H9 (cell line): ENCODE measurements around the gene MEGF9. TPM values are rescaled to one million over a fixed set of nuclear protein-coding genes. Genes with fewer than 3 reads are reported as not detected.

Experiments used
- DNase-seq: peaks from one replicate; pipeline ENCODE4 v3.0.0-alpha.2; 2017
- H2AFZ ChIP-seq: one replicate; pipeline ENCODE4 v1.6.1; 2013; ENCODE audit warnings: mild to moderate bottlenecking, low read length, control low read depth, moderate library complexity
- H2AK5ac ChIP-seq: 2 replicates; pipeline ENCODE4 v1.6.1; 2013; ENCODE audit warnings: low read length, control low read depth, mixed read lengths; ENCODE audit not compliant: insufficient read length
- H2BK120ac ChIP-seq: one replicate; pipeline ENCODE4 v1.6.1; 2013; ENCODE audit warnings: low read depth, mild to moderate bottlenecking, low read length, control low read depth, inconsistent platforms; ENCODE audit not compliant: poor library complexity, severe bottlenecking
- H2BK12ac ChIP-seq: 2 replicates; pipeline ENCODE4 v1.6.1; 2013; ENCODE audit warnings: low read length, control low read depth, mixed read lengths, low read depth; ENCODE audit not compliant: insufficient read length
- H2BK15ac ChIP-seq: 2 replicates; pipeline ENCODE4 v1.6.1; 2013; ENCODE audit warnings: low read depth, low read length, control low read depth
- H2BK20ac ChIP-seq: one replicate; pipeline ENCODE4 v1.6.1; 2013; ENCODE audit warnings: low read depth, mild to moderate bottlenecking, low read length, control low read depth, inconsistent platforms; ENCODE audit not compliant: poor library complexity, severe bottlenecking
- H2BK5ac ChIP-seq: 2 replicates; pipeline ENCODE4 v1.6.1; 2013; ENCODE audit warnings: low read length, control low read depth, mixed read lengths; ENCODE audit not compliant: insufficient read length
- H3K14ac ChIP-seq: 2 replicates; pipeline ENCODE4 v1.6.1; 2013; ENCODE audit warnings: low read length, control low read depth; ENCODE audit not compliant: insufficient read depth
- H3K18ac ChIP-seq: 2 replicates; pipeline ENCODE4 v1.6.1; 2013; ENCODE audit warnings: low read depth, mild to moderate bottlenecking, mixed read lengths, low read length, control low read depth; ENCODE audit not compliant: insufficient read length
- H3K23ac ChIP-seq: 2 replicates; pipeline ENCODE4 v1.6.1; 2013; ENCODE audit warnings: low read length, control low read depth, mixed read lengths, low read depth; ENCODE audit not compliant: insufficient read length
- H3K23me2 ChIP-seq: 2 replicates; pipeline ENCODE4 v1.6.1; 2013; ENCODE audit warnings: low read depth, mild to moderate bottlenecking, mixed read lengths, low read length, control low read depth; ENCODE audit not compliant: insufficient read length, poor library complexity, severe bottlenecking
- H3K27ac ChIP-seq: 2 replicates; pipeline ENCODE4 v1.5.1; 2013; ENCODE audit warnings: low read length, control low read depth, mixed read lengths, low read depth; ENCODE audit not compliant: insufficient read length
- H3K27me3 ChIP-seq: 2 replicates; pipeline ENCODE4 v1.6.1; 2013; ENCODE audit warnings: low read length, control low read depth, inconsistent platforms; ENCODE audit not compliant: insufficient read depth
- H3K4ac ChIP-seq: 2 replicates; pipeline ENCODE4 v1.6.1; 2013; ENCODE audit warnings: low read depth, mild to moderate bottlenecking, control low read depth, inconsistent platforms, low read length, moderate library complexity
- H3K4me1 ChIP-seq: 2 replicates; pipeline ENCODE4 v1.6.1; 2013; ENCODE audit warnings: low read length, control low read depth, inconsistent platforms; ENCODE audit not compliant: insufficient read depth
- H3K4me2 ChIP-seq: 2 replicates; pipeline ENCODE4 v1.6.1; 2013; ENCODE audit warnings: low read length, control low read depth, mixed read lengths; ENCODE audit not compliant: insufficient read length, insufficient read depth
- H3K56ac ChIP-seq: 2 replicates; pipeline ENCODE4 v1.6.1; 2013; ENCODE audit warnings: low read depth, mild to moderate bottlenecking, mixed read lengths, low read length, control low read depth; ENCODE audit not compliant: insufficient read length
- H3K79me1 ChIP-seq: 2 replicates; pipeline ENCODE4 v1.6.1; 2013; ENCODE audit warnings: low read depth, mild to moderate bottlenecking, moderate library complexity, low read length, control low read depth, inconsistent platforms; ENCODE audit not compliant: insufficient read depth, poor library complexity, severe bottlenecking
- H3K79me2 ChIP-seq: 2 replicates; pipeline ENCODE4 v1.6.1; 2013; ENCODE audit warnings: low read length, control low read depth, inconsistent platforms; ENCODE audit not compliant: insufficient read depth
- H3K9ac ChIP-seq: 2 replicates; pipeline ENCODE4 v1.6.1; 2013; ENCODE audit warnings: low read length, control low read depth, mixed read lengths; ENCODE audit not compliant: insufficient read length; ENCODE audit errors: extremely low read depth
- H3K9me3 ChIP-seq: one replicate; pipeline ENCODE4 v1.6.1; 2013; ENCODE audit warnings: low read depth, low read length, inconsistent platforms; ENCODE audit not compliant: control insufficient read depth
- H3T11ph ChIP-seq: one replicate; pipeline ENCODE4 v1.6.1; 2013; ENCODE audit warnings: mild to moderate bottlenecking, low read length, control low read depth, inconsistent platforms
- H4K20me1 ChIP-seq: one replicate; pipeline ENCODE4 v1.6.1; 2013; ENCODE audit not compliant: control insufficient read depth, insufficient read length, insufficient read depth
- H4K5ac ChIP-seq: 2 replicates; pipeline ENCODE4 v1.6.1; 2013; ENCODE audit warnings: low read depth, mild to moderate bottlenecking, mixed read lengths, low read length, control low read depth; ENCODE audit not compliant: insufficient read length
- H4K8ac ChIP-seq: replicated peaks from 2 replicates; pipeline ENCODE4 v1.6.1; 2013; ENCODE audit warnings: low read length, control low read depth, mixed read lengths, low read depth; ENCODE audit not compliant: insufficient read length
- H4K91ac ChIP-seq: 2 replicates; pipeline ENCODE4 v1.6.1; 2013; ENCODE audit warnings: low read depth, mild to moderate bottlenecking, moderate library complexity, mixed read lengths, low read length, control low read depth; ENCODE audit not compliant: insufficient read length
- H3K27ac Mint-ChIP-seq, 3 experiments: 2 replicates in 2 of 3; 3 replicates in 1 of 3; pipeline ENCODE4 v1.8.0; 2020 to 2021; ENCODE audit warnings: mixed read lengths in 3 of 3, mild to moderate bottlenecking in 1 of 3, moderate library complexity in 1 of 3
- H3K27me3 Mint-ChIP-seq: 2 replicates; pipeline ENCODE4 v1.8.0; 2021; ENCODE audit warnings: low read depth, mild to moderate bottlenecking, moderate library complexity, mixed read lengths
- H3K36me3 Mint-ChIP-seq, 3 experiments: 2 replicates in 2 of 3; 3 replicates in 1 of 3; pipeline ENCODE4 v1.8.0; 2020 to 2021; ENCODE audit warnings: low read depth in 3 of 3, mixed read lengths in 3 of 3; ENCODE audit not compliant: insufficient read depth in 1 of 3
- H3K4me1 Mint-ChIP-seq, 2 experiments: 2 replicates each; pipeline ENCODE4 v1.8.0; 2020; ENCODE audit warnings: mixed read lengths in 2 of 2
- H3K4me3 Mint-ChIP-seq, 2 experiments: 2 replicates in 1 of 2; 3 replicates in 1 of 2; pipeline ENCODE4 v1.8.0; 2020 to 2021; ENCODE audit warnings: mild to moderate bottlenecking in 2 of 2, mixed read lengths in 2 of 2, moderate library complexity in 1 of 2
- H3K9me3 Mint-ChIP-seq, 2 experiments: 2 replicates in 1 of 2; 3 replicates in 1 of 2; pipeline ENCODE4 v1.8.0; 2020; ENCODE audit warnings: mild to moderate bottlenecking in 2 of 2, mixed read lengths in 2 of 2, moderate library complexity in 1 of 2
- CTCF ChIP-seq: fragments of 200-600 bp; sonication (generic); conservative IDR thresholded peaks from 3 replicates; pipeline ENCODE4 v1.8.0; 2021; ENCODE audit warnings: antibody characterized with exemption, mild to moderate bottlenecking
- WGBS: extraction: QIAGEN DNeasy Blood & Tissue Kit; methylation state at CpG from one replicate; pipeline ENCODE4 v1.1.7; 2013; ENCODE audit warnings: missing lambda C conversion rate, low lambda C conversion rate, mixed read lengths; ENCODE audit not compliant: insufficient read length; ENCODE audit errors: extremely low coverage; 5-methylcytosine and 5-hydroxymethylcytosine counted together
- total RNA-seq: library from RNA; stranded (reverse); gene quantifications from 2 replicates; pipeline ENCODE4 v1.2.1, GENCODE V29; 2021

The MEGF9 gene
- total RNA-seq, 1 experiment from 2014 or later: 0.94 TPM

DNA sequence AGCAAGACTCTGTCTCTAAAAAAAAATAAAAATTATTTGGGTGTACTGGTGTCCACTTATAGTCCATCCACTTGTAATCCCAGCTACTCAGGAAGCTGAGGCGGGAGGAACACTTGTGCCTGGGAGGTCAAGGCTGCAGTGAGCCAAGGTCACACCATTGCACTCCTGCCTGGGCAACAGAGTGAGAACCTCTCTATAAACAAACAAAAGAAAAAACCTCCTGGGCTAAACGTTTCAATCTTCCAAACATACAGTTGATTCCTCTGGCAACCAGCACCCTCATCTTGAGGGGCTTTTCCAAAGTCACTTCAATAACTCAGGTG is 120.4 kb downstream of the MEGF9 start:
- DNase-seq: no peak
- Mint-ChIP-seq H3K9me3 (no peaks in the 10 kb centered on the region), H3K27me3 (no peaks in the 10 kb centered on the region; the same call in 1 of the 2 replicates), H3K4me3 (no peak overlapping the region), H3K36me3 (no peaks in the 10 kb centered on the region), H3K4me1 (no peaks in the 10 kb centered on the region), H3K27ac (no peak overlapping the region)
- no peak overlapping the region for H4K8ac ChIP-seq
- H3K23ac ChIP-seq: no peak overlapping the region
- no peaks in the 10 kb centered on the region for H4K20me1 ChIP-seq
- H3K14ac ChIP-seq: no peak overlapping the region
- H3K4me1 ChIP-seq: no peaks in the 10 kb centered on the region
- H3K79me1 ChIP-seq: no peaks in the 10 kb centered on the region
- no peak overlapping the region for H3K9ac ChIP-seq
- H4K5ac ChIP-seq: no peak overlapping the region
- no peak overlapping the region for H3K18ac ChIP-seq
- no peak overlapping the region for H3T11ph ChIP-seq
- H3K4me2 ChIP-seq: no peak overlapping the region
- no peak overlapping the region for H4K91ac ChIP-seq
- H2BK12ac ChIP-seq: no peak overlapping the region
- no CpG with 5 or more reads among the region's 2 CpGs for WGBS
- no peak overlapping the region for H3K27ac ChIP-seq
- H3K23me2 ChIP-seq: no peaks in the 10 kb centered on the region
- no peak overlapping the region for H3K4ac ChIP-seq
- H2BK5ac ChIP-seq: no peak overlapping the region
- no peak overlapping the region for H2AFZ ChIP-seq
- H3K27me3 ChIP-seq: no peaks in the 10 kb centered on the region
- no peak overlapping the region for H3K56ac ChIP-seq
- H2BK15ac ChIP-seq: no peak overlapping the region
- no peak overlapping the region for H2BK120ac ChIP-seq
- no peaks in the 10 kb centered on the region for H3K79me2 ChIP-seq
- no peak overlapping the region for H2BK20ac ChIP-seq
- H3K9me3 ChIP-seq: no peaks in the 10 kb centered on the region
- TF ChIP-seq CTCF: no peak
- H2AK5ac ChIP-seq: no peak overlapping the region
